ENCODE results near the gene CCL16. TPM values are rescaled to one million over a fixed set of nuclear protein-coding genes. Genes with fewer than 3 reads are reported as not detected.
"Not testable (repeated sequence)": the region's sequence is repeated elsewhere in the genome, so short reads cannot be mapped to it uniquely, and the experiment has no call there.

CCL16 gene
- total and polyA plus RNA-seq, 2 of the 4 experiments (the other 2 are of a cell fraction), result not detected

- H2BK20ac ChIP-seq (ENCODE audit: low read depth, low read length), result no peak overlapping the region
- intact Hi-C loops (cut with micrococcal nuclease), result no loop called here
- H3K27ac ChIP-seq (ENCODE audit: insufficient read depth, low read length), result no peak overlapping the region
- no peak overlapping the region for H4K5ac ChIP-seq (ENCODE audit: low read depth, low read length)
- H3K79me1 ChIP-seq (ENCODE audit: low read depth in 1 of 2, low read length in 2 of 2), result no peaks in the 10 kb centered on the region
- BruUV-seq (replicated peaks), result no TSS peak
- H4K91ac ChIP-seq (ENCODE audit: insufficient read depth, low read depth, low read length), result no peak overlapping the region
- H3K9ac ChIP-seq (ENCODE audit: low read depth, low read length), result no peak overlapping the region
- H2BK5ac ChIP-seq (ENCODE audit: low read depth, low read length, poor library complexity, severe bottlenecking), result no peak overlapping the region
- POLR2A ChIA-PET (ENCODE audit: unreplicated experiment), result interaction anchor here (0.6 kb wide), 1 partner anchor 9 kb away, joined by 5 read pairs; no protein-coding TSS in a partner anchor
- DNase-seq (no peak), ATAC-seq (ENCODE audit: low read depth) (no peak)
- H3K56ac ChIP-seq (ENCODE audit: extremely low read depth, insufficient read depth, low read length), result no peak overlapping the region
- H3K4me2 ChIP-seq (ENCODE audit: low read depth, low read length), result no peak overlapping the region
- H3K23ac ChIP-seq (ENCODE audit: low read depth, low read length), result no peak overlapping the region
- no peak overlapping the region for H2AFZ ChIP-seq (replicated peaks; ENCODE audit: low read length, poor library complexity)
- H3K9me1 ChIP-seq (ENCODE audit: insufficient read depth, low read length), result no peaks in the 10 kb centered on the region
- no peaks in the 10 kb centered on the region for H3K9me3 ChIP-seq (ENCODE audit: control insufficient read depth, insufficient read depth, low read length)
- H4K8ac ChIP-seq (ENCODE audit: low read depth in 2 of 2, low read length in 2 of 2), result no peak overlapping the region
- H2AK9ac ChIP-seq (replicated peaks; ENCODE audit: low read depth, low read length, poor library complexity), result no peak overlapping the region
- no peak overlapping the region for H3K4ac ChIP-seq (ENCODE audit: low read depth, low read length)
- CTCF ChIA-PET, result no interaction called here
- H4K20me1 ChIP-seq (ENCODE audit: insufficient read depth, low read length), result no peaks in the 10 kb centered on the region
- no peaks in the 10 kb centered on the region for H3K36me3 ChIP-seq (ENCODE audit: control insufficient read depth, insufficient read depth, low read length)
- H3K27me3 ChIP-seq (ENCODE audit: control insufficient read depth, insufficient read depth, low read length), result no peaks in the 10 kb centered on the region; the same call in none of the 2 replicates
- H3K4me1 ChIP-seq (ENCODE audit: control insufficient read depth, insufficient read depth, low read length), result no peaks in the 10 kb centered on the region
- H2AK5ac ChIP-seq (ENCODE audit: low read depth, low read length), result no peak overlapping the region
- dilution Hi-C loops (cut with HindIII; ENCODE audit: low sequenced_read_pairs, unreplicated experiment), result no loop called here
- no peak overlapping the region for H2BK120ac ChIP-seq (ENCODE audit: low read depth, low read length)
- in situ Hi-C loops (cut with MboI; ENCODE audit: low sequenced_read_pairs), result no loop called here
- no peak for TF ChIP-seq NFE2L2 (IDR thresholded peaks at IDR 0.05; ENCODE audit: low read depth, low read length)
- no peak for TF ChIP-seq POLR2A (IDR thresholded peaks at IDR 0.05; ENCODE audit: low read depth, low read length)
- TF ChIP-seq, protein P1, sequence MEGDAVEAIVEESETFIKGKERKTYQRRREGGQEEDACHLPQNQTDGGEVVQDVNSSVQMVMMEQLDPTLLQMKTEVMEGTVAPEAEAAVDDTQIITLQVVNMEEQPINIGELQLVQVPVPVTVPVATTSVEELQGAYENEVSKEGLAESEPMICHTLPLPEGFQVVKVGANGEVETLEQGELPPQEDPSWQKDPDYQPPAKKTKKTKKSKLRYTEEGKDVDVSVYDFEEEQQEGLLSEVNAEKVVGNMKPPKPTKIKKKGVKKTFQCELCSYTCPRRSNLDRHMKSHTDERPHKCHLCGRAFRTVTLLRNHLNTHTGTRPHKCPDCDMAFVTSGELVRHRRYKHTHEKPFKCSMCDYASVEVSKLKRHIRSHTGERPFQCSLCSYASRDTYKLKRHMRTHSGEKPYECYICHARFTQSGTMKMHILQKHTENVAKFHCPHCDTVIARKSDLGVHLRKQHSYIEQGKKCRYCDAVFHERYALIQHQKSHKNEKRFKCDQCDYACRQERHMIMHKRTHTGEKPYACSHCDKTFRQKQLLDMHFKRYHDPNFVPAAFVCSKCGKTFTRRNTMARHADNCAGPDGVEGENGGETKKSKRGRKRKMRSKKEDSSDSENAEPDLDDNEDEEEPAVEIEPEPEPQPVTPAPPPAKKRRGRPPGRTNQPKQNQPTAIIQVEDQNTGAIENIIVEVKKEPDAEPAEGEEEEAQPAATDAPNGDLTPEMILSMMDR (conservative IDR thresholded peaks at IDR 0.05; ENCODE audit: low read depth, low read length), result no peak
- TF ChIP-seq RAD21 (IDR thresholded peaks at IDR 0.05; ENCODE audit: low read length), result no peak
- TF ChIP-seq SMC3 (IDR thresholded peaks at IDR 0.05; ENCODE audit: low read depth, low read length), result no peak
- H3K14ac ChIP-seq (replicated peaks; ENCODE audit: low read depth, low read length), result no peak overlapping the region
- WGBS, 2 experiments (ENCODE audit: extremely low coverage in 2 of 2, insufficient read length in 1 of 2), result 89% methylated on average over 1 of the region's 9 CpGs; no CpG with 5 or more reads in 1 of the 2 experiments
- no peak overlapping the region for H3K18ac ChIP-seq (ENCODE audit: low read depth, low read length)
- H3K4me3 ChIP-seq (ENCODE audit: insufficient read depth, low read depth, low read length), result no peak overlapping the region
- no peak overlapping the region for H2BK15ac ChIP-seq (ENCODE audit: low read depth, low read length)
These were observed 38.6 kb downstream of the CCL16 start for GRCh38 chr17:35942588-35943186.

GRCh38 chr17:35938492-35938891 lies 42.8 kb downstream of the CCL16 start:
- BruUV-seq (replicated peaks); dilution Hi-C loops (cut with HindIII; ENCODE audit: low sequenced_read_pairs, unreplicated experiment); H3K27ac ChIP-seq (ENCODE audit: insufficient read depth, low read length): not testable (repeated sequence)

More at GRCh38 chr17:35938492-35938891, 42.8 kb downstream of the CCL16 start:
- intact Hi-C loops (cut with micrococcal nuclease); H2BK5ac ChIP-seq (ENCODE audit: low read depth, low read length, poor library complexity, severe bottlenecking); H3K23ac ChIP-seq (ENCODE audit: low read depth, low read length); H3K56ac ChIP-seq (ENCODE audit: extremely low read depth, insufficient read depth, low read length); H3K9ac ChIP-seq (ENCODE audit: low read depth, low read length); H3K4ac ChIP-seq (ENCODE audit: low read depth, low read length); in situ Hi-C loops (cut with MboI; ENCODE audit: low sequenced_read_pairs); H4K5ac ChIP-seq (ENCODE audit: low read depth, low read length); H2BK120ac ChIP-seq (ENCODE audit: low read depth, low read length); DNase-seq; H3K18ac ChIP-seq (ENCODE audit: low read depth, low read length); H2BK15ac ChIP-seq (ENCODE audit: low read depth, low read length); H2AK5ac ChIP-seq (ENCODE audit: low read depth, low read length); H4K91ac ChIP-seq (ENCODE audit: insufficient read depth, low read depth, low read length); H3K9me3 ChIP-seq (ENCODE audit: control insufficient read depth, insufficient read depth, low read length); H3K36me3 ChIP-seq (ENCODE audit: control insufficient read depth, insufficient read depth, low read length); H3K9me1 ChIP-seq (ENCODE audit: insufficient read depth, low read length); H2AK9ac ChIP-seq (replicated peaks; ENCODE audit: low read depth, low read length, poor library complexity); H3K27me3 ChIP-seq (ENCODE audit: control insufficient read depth, insufficient read depth, low read length); H3K4me1 ChIP-seq (ENCODE audit: control insufficient read depth, insufficient read depth, low read length); ATAC-seq (ENCODE audit: low read depth); H3K4me3 ChIP-seq (ENCODE audit: insufficient read depth, low read depth, low read length); H2BK20ac ChIP-seq (ENCODE audit: low read depth, low read length); H4K20me1 ChIP-seq (ENCODE audit: insufficient read depth, low read length); H4K8ac ChIP-seq (ENCODE audit: low read depth in 2 of 2, low read length in 2 of 2); H3K79me1 ChIP-seq (ENCODE audit: low read depth in 1 of 2, low read length in 2 of 2); H3K4me2 ChIP-seq (ENCODE audit: low read depth, low read length); H2AFZ ChIP-seq (replicated peaks; ENCODE audit: low read length, poor library complexity); POLR2A ChIA-PET (ENCODE audit: unreplicated experiment); H3K14ac ChIP-seq (replicated peaks; ENCODE audit: low read depth, low read length): not testable (repeated sequence)
- CTCF ChIA-PET, result interaction anchor here (0.7 kb wide), 1 partner anchor 244 kb away, joined by 3 read pairs; no protein-coding TSS in a partner anchor
- WGBS, 2 experiments (ENCODE audit: extremely low coverage in 2 of 2, insufficient read length in 1 of 2), result no CpG with 5 or more reads among the region's 3 CpGs
